OCI-LY3 (cell line): ENCODE measurements around the gene MVK.

ENCODE experiments used
- EZH2phosphoT487 ChIP-seq: fragments of 200-600 bp; shearing (Covaris generic); IDR thresholded peaks from 2 replicates; pipeline ENCODE4 v1.6.1; 2018; ENCODE audit warnings: antibody characterized with exemption, mixed run types, low read depth
- TF ChIP-seq, protein P1 (sequence below): fragments of 200-600, 300-600 bp; sonication (generic); IDR thresholded peaks from 2 replicates; pipeline ENCODE4 v1.5.1; 2014; ENCODE audit warnings: antibody characterized with exemption, low read length, low read depth

DNA sequence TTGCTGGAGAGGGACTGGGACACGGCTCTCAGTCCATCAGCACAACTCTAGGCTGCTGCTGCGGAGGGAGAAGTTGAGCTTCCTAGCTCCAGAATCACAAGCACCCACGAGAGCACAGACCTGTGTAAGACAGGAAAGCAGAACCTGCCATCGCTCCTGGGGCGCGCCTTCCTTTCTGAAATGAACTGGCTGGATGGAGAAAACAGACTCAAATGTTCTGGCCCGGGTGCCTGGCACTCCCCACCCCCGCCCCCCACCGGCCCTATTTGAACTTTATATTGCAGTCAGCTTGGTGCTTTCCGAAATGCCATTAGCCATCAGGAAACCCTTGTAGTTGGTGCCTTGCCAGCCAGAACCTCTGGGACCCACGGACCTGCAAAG, 23.8 kb downstream of the MVK start:
- TF ChIP-seq, protein P1, sequence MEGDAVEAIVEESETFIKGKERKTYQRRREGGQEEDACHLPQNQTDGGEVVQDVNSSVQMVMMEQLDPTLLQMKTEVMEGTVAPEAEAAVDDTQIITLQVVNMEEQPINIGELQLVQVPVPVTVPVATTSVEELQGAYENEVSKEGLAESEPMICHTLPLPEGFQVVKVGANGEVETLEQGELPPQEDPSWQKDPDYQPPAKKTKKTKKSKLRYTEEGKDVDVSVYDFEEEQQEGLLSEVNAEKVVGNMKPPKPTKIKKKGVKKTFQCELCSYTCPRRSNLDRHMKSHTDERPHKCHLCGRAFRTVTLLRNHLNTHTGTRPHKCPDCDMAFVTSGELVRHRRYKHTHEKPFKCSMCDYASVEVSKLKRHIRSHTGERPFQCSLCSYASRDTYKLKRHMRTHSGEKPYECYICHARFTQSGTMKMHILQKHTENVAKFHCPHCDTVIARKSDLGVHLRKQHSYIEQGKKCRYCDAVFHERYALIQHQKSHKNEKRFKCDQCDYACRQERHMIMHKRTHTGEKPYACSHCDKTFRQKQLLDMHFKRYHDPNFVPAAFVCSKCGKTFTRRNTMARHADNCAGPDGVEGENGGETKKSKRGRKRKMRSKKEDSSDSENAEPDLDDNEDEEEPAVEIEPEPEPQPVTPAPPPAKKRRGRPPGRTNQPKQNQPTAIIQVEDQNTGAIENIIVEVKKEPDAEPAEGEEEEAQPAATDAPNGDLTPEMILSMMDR = no peak
- TF ChIP-seq EZH2phosphoT487 = no peak
